IMR-90 (cell line): ENCODE measurements around the gene MICB. TPM values are rescaled to one million over a fixed set of nuclear protein-coding genes. Genes with fewer than 3 reads are reported as not detected.

Source experiments
- ATAC-seq: fragments of 200-7000 bp; cut with Tn5 transposase; 2 replicates; pipeline ENCODE4 v1.9.1; 2020; ENCODE audit warnings: low read depth, mild to moderate bottlenecking, moderate library complexity
- BruUV-seq: library from RNA; stranded (reverse); fragments of 400-500 nt; replicated peaks from 2 replicates; lab custom pipeline; 2021; lab: Mats Ljungman, UMichigan
- CTCF ChIA-PET: fragments of 300-600 bp; formaldehyde crosslinking; extraction: SDS; loops from one replicate; lab custom pipeline; 2021; ENCODE audit warnings: antibody characterized with exemption; lab: Yijun Ruan, JAX
- POLR2A ChIA-PET: fragments of 300-600 bp; sonication (Branson Sonifier 250); formaldehyde crosslinking; loops from one replicate; lab custom pipeline; 2022; ENCODE audit warnings: antibody characterized with exemption; ENCODE audit not compliant: unreplicated experiment; lab: Charles Lee
- DNase-seq: peaks from one replicate; pipeline ENCODE4 v3.0.0; 2013
- H2AFZ ChIP-seq: replicated peaks from 2 replicates; pipeline ENCODE3; 2013; ENCODE audit warnings: low read length, mild to moderate bottlenecking; ENCODE audit not compliant: poor library complexity
- H2AK5ac ChIP-seq: 2 replicates; pipeline ENCODE4 v1.6.1; 2013; ENCODE audit warnings: low read depth, low read length, inconsistent platforms
- H2AK9ac ChIP-seq: replicated peaks from 2 replicates; pipeline ENCODE3; 2013; ENCODE audit warnings: mild to moderate bottlenecking, low read depth, low read length, moderate library complexity; ENCODE audit not compliant: poor library complexity
- H2BK120ac ChIP-seq: 2 replicates; pipeline ENCODE4 v1.6.1; 2013; ENCODE audit warnings: low read depth, low read length, inconsistent platforms
- H2BK15ac ChIP-seq: 3 replicates; pipeline ENCODE4 v1.6.1; 2013; ENCODE audit warnings: low read depth, low read length, inconsistent platforms
- H2BK20ac ChIP-seq: 2 replicates; pipeline ENCODE4 v1.6.1; 2013; ENCODE audit warnings: low read depth, mild to moderate bottlenecking, inconsistent platforms, low read length, moderate library complexity
- H2BK5ac ChIP-seq: 2 replicates; pipeline ENCODE4 v1.6.1; 2013; ENCODE audit warnings: mild to moderate bottlenecking, low read depth, low read length, inconsistent platforms; ENCODE audit not compliant: poor library complexity, severe bottlenecking
- H3K14ac ChIP-seq: replicated peaks from 2 replicates; pipeline ENCODE4 v1.6.1; 2013; ENCODE audit warnings: low read depth, low read length, inconsistent platforms
- H3K18ac ChIP-seq: 2 replicates; pipeline ENCODE4 v1.6.1; 2013; ENCODE audit warnings: low read depth, low read length, control low read depth
- H3K23ac ChIP-seq: 2 replicates; pipeline ENCODE4 v1.6.1; 2013; ENCODE audit warnings: low read depth, low read length, inconsistent platforms
- H3K27ac ChIP-seq: 2 replicates; pipeline ENCODE4 v1.5.1; 2013; ENCODE audit warnings: mild to moderate bottlenecking, control low read depth, low read length; ENCODE audit not compliant: insufficient read depth
- H3K27me3 ChIP-seq: 2 replicates; pipeline ENCODE4 v1.6.1; 2013; ENCODE audit warnings: low read length; ENCODE audit not compliant: control insufficient read depth, insufficient read depth
- H3K36me3 ChIP-seq: 2 replicates; pipeline ENCODE4 v1.6.1; 2013; ENCODE audit warnings: low read length, mixed read lengths; ENCODE audit not compliant: control insufficient read depth, insufficient read depth
- H3K4ac ChIP-seq: 2 replicates; pipeline ENCODE4 v1.6.1; 2013; ENCODE audit warnings: low read depth, low read length, inconsistent platforms
- H3K4me1 ChIP-seq: 2 replicates; pipeline ENCODE4 v1.6.1; 2013; ENCODE audit warnings: low read length, mixed read lengths; ENCODE audit not compliant: control insufficient read depth, insufficient read depth
- H3K4me2 ChIP-seq: 2 replicates; pipeline ENCODE4 v1.6.1; 2013; ENCODE audit warnings: low read depth, mild to moderate bottlenecking, control low read depth, low read length, moderate library complexity
- H3K4me3 ChIP-seq: 2 replicates; pipeline ENCODE4 v1.5.1; 2013; ENCODE audit warnings: low read depth, mild to moderate bottlenecking, control low read depth, low read length, moderate library complexity; ENCODE audit not compliant: insufficient read depth
- H3K56ac ChIP-seq: 2 replicates; pipeline ENCODE4 v1.6.1; 2013; ENCODE audit warnings: low read length, inconsistent platforms; ENCODE audit not compliant: insufficient read depth; ENCODE audit errors: extremely low read depth
- H3K79me1 ChIP-seq, 2 experiments: 2 replicates each; pipeline ENCODE4 v1.6.1; 2013; ENCODE audit warnings: low read length in 2 of 2, inconsistent platforms in 1 of 2, low read depth in 1 of 2
- H3K9ac ChIP-seq: 2 replicates; pipeline ENCODE4 v1.6.1; 2013; ENCODE audit warnings: low read depth, low read length, control low read depth
- H3K9me1 ChIP-seq: 2 replicates; pipeline ENCODE4 v1.6.1; 2013; ENCODE audit warnings: low read length, inconsistent platforms; ENCODE audit not compliant: insufficient read depth
- H3K9me3 ChIP-seq: 2 replicates; pipeline ENCODE4 v1.6.1; 2013; ENCODE audit warnings: low read length; ENCODE audit not compliant: control insufficient read depth, insufficient read depth
- H4K20me1 ChIP-seq: 2 replicates; pipeline ENCODE4 v1.6.1; 2013; ENCODE audit warnings: low read length, inconsistent platforms; ENCODE audit not compliant: insufficient read depth
- H4K5ac ChIP-seq: 2 replicates; pipeline ENCODE4 v1.6.1; 2013; ENCODE audit warnings: mild to moderate bottlenecking, low read depth, low read length, control low read depth
- H4K8ac ChIP-seq, 2 experiments: 2 replicates each; pipeline ENCODE4 v1.6.1; 2013; ENCODE audit warnings: low read depth in 2 of 2, low read length in 2 of 2, control low read depth in 1 of 2, inconsistent platforms in 1 of 2
- H4K91ac ChIP-seq: 2 replicates; pipeline ENCODE4 v1.6.1; 2013; ENCODE audit warnings: low read depth, low read length, inconsistent platforms; ENCODE audit not compliant: insufficient read depth
- BHLHE40 ChIP-seq: fragments of 150-350 bp; IDR thresholded peaks from 2 replicates; pipeline ENCODE4 v1.6.1; 2016; ENCODE audit warnings: mild to moderate bottlenecking, low read depth, low read length
- CEBPB ChIP-seq: IDR thresholded peaks from 2 replicates; pipeline ENCODE4 v1.6.1; 2012; ENCODE audit warnings: low read depth, low read length, improper control_type of control experiment
- WGBS, 2 experiments: methylation state at CpG; one replicate each; pipeline versions ENCODE4 v1.1.5 to v1.1.7; 2013; ENCODE audit warnings: missing lambda C conversion rate in 2 of 2; ENCODE audit not compliant: insufficient read length in 1 of 2; ENCODE audit errors: extremely low coverage in 2 of 2; 5-methylcytosine and 5-hydroxymethylcytosine counted together
- dilution Hi-C: fragments of 300-500 bp; cut with HindIII; formaldehyde crosslinking; loops from one replicate; pipeline ENCODE4 v1.14.3; 2018; ENCODE audit warnings: low sequenced_read_pairs; ENCODE audit not compliant: unreplicated experiment
- in situ Hi-C: fragments of 300-500 bp; cut with MboI; formaldehyde crosslinking; loops from 3 replicates; pipeline ENCODE4 v1.14.3; 2019; ENCODE audit warnings: low sequenced_read_pairs, inconsistent platforms, mixed read lengths
- intact Hi-C: fragments of 100-400 bp; cut with micrococcal nuclease; formaldehyde crosslinking; loops from 2 replicates; pipeline ENCODE4 v1.10.0; 2022
- polyA plus RNA-seq, 3 experiments: library from polyadenylated mRNA; depleted of rRNA; stranded (reverse); fragments of >200 nt; gene quantifications; 2 replicates each; pipeline ENCODE4 v1.2.3, GENCODE V29; 2012; ENCODE audit warnings: low replicate concordance in 1 of 3
- total RNA-seq: library from RNA; depleted of rRNA; stranded (reverse); fragments of >200 nt; gene quantifications from 2 replicates; pipeline ENCODE4 v1.2.3, GENCODE V29; 2012

The MICB gene
- total and polyA plus RNA-seq, 2 of the 4 experiments (the other 2 are of a cell fraction): 9.6 to 11.1 TPM

DNA sequence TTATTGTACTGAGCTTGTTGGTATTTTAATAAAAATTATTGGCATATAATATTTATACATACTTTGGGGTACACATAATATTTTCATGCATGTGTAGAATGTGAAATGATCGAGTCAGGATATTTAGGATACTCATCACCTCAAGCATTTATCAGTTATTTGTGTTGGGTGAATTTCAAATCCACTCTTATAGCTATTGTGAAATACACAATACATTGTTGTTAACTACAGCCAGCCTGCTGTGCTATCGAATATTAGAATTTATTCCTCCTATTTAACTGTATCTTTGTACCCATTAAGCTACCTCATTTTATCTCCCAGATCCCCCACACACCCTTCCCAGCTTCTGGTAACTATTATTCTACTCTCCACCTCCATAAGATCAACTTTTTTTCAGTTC is 14.6 kb upstream of the MICB start:
- TF ChIP-seq CEBPB: peak; percentile 82
- no peak for TF ChIP-seq BHLHE40
- in situ Hi-C loops: no loop called here
- WGBS, 2 experiments: no CpG with 5 or more reads among the region's 2 CpGs
- Histone ChIP-seq H2AK9ac (no peak overlapping the region), H3K9ac (no peak overlapping the region), H3K9me1 (no peaks in the 10 kb centered on the region), H4K5ac (no peak overlapping the region), H4K8ac (no peak overlapping the region), H3K9me3 (no peaks in the 10 kb centered on the region), H3K56ac (no peak overlapping the region), H2AFZ (no peak overlapping the region), H2BK20ac (no peak overlapping the region), H2BK15ac (no peak overlapping the region), H3K4me1 (peaks cover 2% of the 10 kb centered on the region; the same call in 1 of the 2 replicates), H2BK120ac (no peak overlapping the region), H3K27ac (no peak overlapping the region), H3K4me2 (no peak overlapping the region), H2BK5ac (no peak overlapping the region), H3K14ac (no peak overlapping the region), H4K91ac (no peak overlapping the region), H3K27me3 (peaks cover 12% of the 10 kb centered on the region), H2AK5ac (no peak overlapping the region), H3K18ac (no peak overlapping the region), H4K20me1 (no peaks in the 10 kb centered on the region), H3K36me3 (no peaks in the 10 kb centered on the region), H3K79me1 (0 out of 4 replicates have a peak, but pooled peaks cover 0 to 4% of the 10 kb centered on the region in 2 experiments), H3K4me3 (no peak overlapping the region), H3K4ac (no peak overlapping the region), H3K23ac (no peak overlapping the region)
- ATAC-seq (no peak), DNase-seq (no peak)
- POLR2A ChIA-PET: no interaction called here
- CTCF ChIA-PET: no interaction called here
- no TSS peak for BruUV-seq
- intact Hi-C loops: no loop called here
- dilution Hi-C loops: no loop called here
